ENCODE data around the gene DIPK1B.

DIPK1B gene

GRCh38 chr9:136666372-136667213, 45.8 kb upstream of the DIPK1B start (continued):
- TF ChIP-seq ZNF155 (tag by site-specific recombination; IDR thresholded peaks at IDR 0.05): no peak
- TF ChIP-seq ZNF37A (tag by site-specific recombination; IDR thresholded peaks at IDR 0.05): no peak
- TF ChIP-seq, protein P1, sequence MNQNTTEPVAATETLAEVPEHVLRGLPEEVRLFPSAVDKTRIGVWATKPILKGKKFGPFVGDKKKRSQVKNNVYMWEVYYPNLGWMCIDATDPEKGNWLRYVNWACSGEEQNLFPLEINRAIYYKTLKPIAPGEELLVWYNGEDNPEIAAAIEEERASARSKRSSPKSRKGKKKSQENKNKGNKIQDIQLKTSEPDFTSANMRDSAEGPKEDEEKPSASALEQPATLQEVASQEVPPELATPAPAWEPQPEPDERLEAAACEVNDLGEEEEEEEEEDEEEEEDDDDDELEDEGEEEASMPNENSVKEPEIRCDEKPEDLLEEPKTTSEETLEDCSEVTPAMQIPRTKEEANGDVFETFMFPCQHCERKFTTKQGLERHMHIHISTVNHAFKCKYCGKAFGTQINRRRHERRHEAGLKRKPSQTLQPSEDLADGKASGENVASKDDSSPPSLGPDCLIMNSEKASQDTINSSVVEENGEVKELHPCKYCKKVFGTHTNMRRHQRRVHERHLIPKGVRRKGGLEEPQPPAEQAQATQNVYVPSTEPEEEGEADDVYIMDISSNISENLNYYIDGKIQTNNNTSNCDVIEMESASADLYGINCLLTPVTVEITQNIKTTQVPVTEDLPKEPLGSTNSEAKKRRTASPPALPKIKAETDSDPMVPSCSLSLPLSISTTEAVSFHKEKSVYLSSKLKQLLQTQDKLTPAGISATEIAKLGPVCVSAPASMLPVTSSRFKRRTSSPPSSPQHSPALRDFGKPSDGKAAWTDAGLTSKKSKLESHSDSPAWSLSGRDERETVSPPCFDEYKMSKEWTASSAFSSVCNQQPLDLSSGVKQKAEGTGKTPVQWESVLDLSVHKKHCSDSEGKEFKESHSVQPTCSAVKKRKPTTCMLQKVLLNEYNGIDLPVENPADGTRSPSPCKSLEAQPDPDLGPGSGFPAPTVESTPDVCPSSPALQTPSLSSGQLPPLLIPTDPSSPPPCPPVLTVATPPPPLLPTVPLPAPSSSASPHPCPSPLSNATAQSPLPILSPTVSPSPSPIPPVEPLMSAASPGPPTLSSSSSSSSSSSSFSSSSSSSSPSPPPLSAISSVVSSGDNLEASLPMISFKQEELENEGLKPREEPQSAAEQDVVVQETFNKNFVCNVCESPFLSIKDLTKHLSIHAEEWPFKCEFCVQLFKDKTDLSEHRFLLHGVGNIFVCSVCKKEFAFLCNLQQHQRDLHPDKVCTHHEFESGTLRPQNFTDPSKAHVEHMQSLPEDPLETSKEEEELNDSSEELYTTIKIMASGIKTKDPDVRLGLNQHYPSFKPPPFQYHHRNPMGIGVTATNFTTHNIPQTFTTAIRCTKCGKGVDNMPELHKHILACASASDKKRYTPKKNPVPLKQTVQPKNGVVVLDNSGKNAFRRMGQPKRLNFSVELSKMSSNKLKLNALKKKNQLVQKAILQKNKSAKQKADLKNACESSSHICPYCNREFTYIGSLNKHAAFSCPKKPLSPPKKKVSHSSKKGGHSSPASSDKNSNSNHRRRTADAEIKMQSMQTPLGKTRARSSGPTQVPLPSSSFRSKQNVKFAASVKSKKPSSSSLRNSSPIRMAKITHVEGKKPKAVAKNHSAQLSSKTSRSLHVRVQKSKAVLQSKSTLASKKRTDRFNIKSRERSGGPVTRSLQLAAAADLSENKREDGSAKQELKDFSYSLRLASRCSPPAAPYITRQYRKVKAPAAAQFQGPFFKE (tag by site-specific recombination; IDR thresholded peaks at IDR 0.05; ENCODE audit: borderline replicate concordance): no peak
- TF ChIP-seq, protein P2, sequence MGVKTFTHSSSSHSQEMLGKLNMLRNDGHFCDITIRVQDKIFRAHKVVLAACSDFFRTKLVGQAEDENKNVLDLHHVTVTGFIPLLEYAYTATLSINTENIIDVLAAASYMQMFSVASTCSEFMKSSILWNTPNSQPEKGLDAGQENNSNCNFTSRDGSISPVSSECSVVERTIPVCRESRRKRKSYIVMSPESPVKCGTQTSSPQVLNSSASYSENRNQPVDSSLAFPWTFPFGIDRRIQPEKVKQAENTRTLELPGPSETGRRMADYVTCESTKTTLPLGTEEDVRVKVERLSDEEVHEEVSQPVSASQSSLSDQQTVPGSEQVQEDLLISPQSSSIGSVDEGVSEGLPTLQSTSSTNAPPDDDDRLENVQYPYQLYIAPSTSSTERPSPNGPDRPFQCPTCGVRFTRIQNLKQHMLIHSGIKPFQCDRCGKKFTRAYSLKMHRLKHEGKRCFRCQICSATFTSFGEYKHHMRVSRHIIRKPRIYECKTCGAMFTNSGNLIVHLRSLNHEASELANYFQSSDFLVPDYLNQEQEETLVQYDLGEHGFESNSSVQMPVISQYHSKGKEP (tag by site-specific recombination; IDR thresholded peaks at IDR 0.05): no peak
- no peak for TF ChIP-seq ZNF785 (tag by site-specific recombination; IDR thresholded peaks at IDR 0.05)
- no peak for TF ChIP-seq OVOL3 (tag by site-specific recombination; IDR thresholded peaks at IDR 0.05)
- no peak for TF ChIP-seq ZNF16 (tag by site-specific recombination; IDR thresholded peaks at IDR 0.05; ENCODE audit: low read depth)
- no peak for TF ChIP-seq ZNF202 (tag by site-specific recombination; IDR thresholded peaks at IDR 0.05; ENCODE audit: borderline replicate concordance)
- peak; percentile 92 for TF ChIP-seq ZNF335 (tag by site-specific recombination; conservative IDR thresholded peaks at IDR 0.05)
- no peak for TF ChIP-seq ZNF629 (tag by site-specific recombination; IDR thresholded peaks at IDR 0.05)
- TF ChIP-seq ZNF660 (tag by site-specific recombination; IDR thresholded peaks at IDR 0.05): peak; percentile 21; the same call in 1 of the 2 replicates
- no peak for TF ChIP-seq RBAK (tag by site-specific recombination; IDR thresholded peaks at IDR 0.05)
- TF ChIP-seq ZNF626 (tag by site-specific recombination; IDR thresholded peaks at IDR 0.05): no peak
- TF ChIP-seq ZNF248 (tag by site-specific recombination; IDR thresholded peaks at IDR 0.05): no peak
- TF ChIP-seq ZNF701 (tag by site-specific recombination; IDR thresholded peaks at IDR 0.05): no peak
- no peak for TF ChIP-seq CTCF (tag by site-specific recombination; IDR thresholded peaks at IDR 0.05)
- peak; percentile 45; the same call in 1 of the 2 replicates for TF ChIP-seq ZBTB10 (tag by site-specific recombination; IDR thresholded peaks at IDR 0.05)
- TF ChIP-seq WT1 (tag by site-specific recombination; IDR thresholded peaks at IDR 0.05): no peak
- TF ChIP-seq ZNF747 (tag by site-specific recombination; IDR thresholded peaks at IDR 0.05): no peak
- no peak for TF ChIP-seq TRIM28 (IDR thresholded peaks at IDR 0.05; ENCODE audit: borderline replicate concordance, low read length)
- TF ChIP-seq KLF17 (tag by site-specific recombination; IDR thresholded peaks at IDR 0.05): no peak
- TF ChIP-seq ZNF549 (tag by site-specific recombination; IDR thresholded peaks at IDR 0.05): no peak
- TF ChIP-seq ZNF664 (tag by site-specific recombination; IDR thresholded peaks at IDR 0.05): no peak
- TF ChIP-seq ZNF223 (tag by site-specific recombination; IDR thresholded peaks at IDR 0.05): no peak
- no peak for TF ChIP-seq ZNF621 (tag by site-specific recombination; IDR thresholded peaks at IDR 0.05)
- TF ChIP-seq ZNF112 (tag by site-specific recombination; IDR thresholded peaks at IDR 0.05): no peak

Data from HEK293 (cell line).